ENCODE data around the gene RFFL.

Gene RFFL

DNA sequence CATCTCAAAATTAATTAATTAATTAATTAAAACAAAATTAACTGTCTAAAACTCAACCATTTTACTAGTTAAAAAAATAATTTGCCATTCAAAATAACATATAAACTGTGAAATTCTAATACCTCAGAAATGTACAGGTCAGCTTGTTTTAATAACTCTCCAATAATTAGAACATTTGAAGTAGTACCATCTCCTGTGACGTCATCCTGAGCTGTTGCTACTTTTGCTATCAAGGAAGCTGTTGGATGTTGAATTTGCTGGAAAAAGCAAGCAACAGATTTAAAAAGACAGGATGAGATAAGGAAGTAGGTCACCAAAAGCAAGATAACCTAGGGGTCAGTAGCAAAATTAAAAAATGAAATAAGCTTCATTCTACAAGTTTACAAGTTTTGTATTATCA, 105.1 kb downstream of the RFFL start:
- no peaks in the 10 kb centered on the region for H4K20me1 ChIP-seq (ENCODE audit: insufficient read depth)
- H3K79me2 ChIP-seq (ENCODE audit: insufficient read depth, low read depth), result peaks cover 17% of the 10 kb centered on the region; the same call in 1 of the 2 replicates
- H2AFZ ChIP-seq (ENCODE audit: low read depth), result no peak overlapping the region
- no peak overlapping the region for H3K27ac ChIP-seq
- H3K4me1 ChIP-seq (ENCODE audit: low read depth, poor library complexity, severe bottlenecking), result peaks cover 20% of the 10 kb centered on the region
- no peaks in the 10 kb centered on the region for H3K27me3 ChIP-seq (ENCODE audit: insufficient read depth, low read depth)
- no peak overlapping the region for H3K4me2 ChIP-seq
- H3K36me3 ChIP-seq (ENCODE audit: insufficient read depth), result no peaks in the 10 kb centered on the region
- TF ChIP-seq, protein P1, sequence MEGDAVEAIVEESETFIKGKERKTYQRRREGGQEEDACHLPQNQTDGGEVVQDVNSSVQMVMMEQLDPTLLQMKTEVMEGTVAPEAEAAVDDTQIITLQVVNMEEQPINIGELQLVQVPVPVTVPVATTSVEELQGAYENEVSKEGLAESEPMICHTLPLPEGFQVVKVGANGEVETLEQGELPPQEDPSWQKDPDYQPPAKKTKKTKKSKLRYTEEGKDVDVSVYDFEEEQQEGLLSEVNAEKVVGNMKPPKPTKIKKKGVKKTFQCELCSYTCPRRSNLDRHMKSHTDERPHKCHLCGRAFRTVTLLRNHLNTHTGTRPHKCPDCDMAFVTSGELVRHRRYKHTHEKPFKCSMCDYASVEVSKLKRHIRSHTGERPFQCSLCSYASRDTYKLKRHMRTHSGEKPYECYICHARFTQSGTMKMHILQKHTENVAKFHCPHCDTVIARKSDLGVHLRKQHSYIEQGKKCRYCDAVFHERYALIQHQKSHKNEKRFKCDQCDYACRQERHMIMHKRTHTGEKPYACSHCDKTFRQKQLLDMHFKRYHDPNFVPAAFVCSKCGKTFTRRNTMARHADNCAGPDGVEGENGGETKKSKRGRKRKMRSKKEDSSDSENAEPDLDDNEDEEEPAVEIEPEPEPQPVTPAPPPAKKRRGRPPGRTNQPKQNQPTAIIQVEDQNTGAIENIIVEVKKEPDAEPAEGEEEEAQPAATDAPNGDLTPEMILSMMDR (conservative IDR thresholded peaks at IDR 0.05; ENCODE audit: low read depth, low read length), result no peak
- no peak overlapping the region for H3K4me3 ChIP-seq (IDR thresholded peaks at IDR 0.05; ENCODE audit: insufficient read depth, low read depth, low read length)
- H3K9ac ChIP-seq, result no peak overlapping the region
